Measurements from ENCODE around the gene IL4R. TPM values are rescaled to one million over a fixed set of nuclear protein-coding genes. Genes with fewer than 3 reads are reported as not detected.

IL4R gene
- total and polyA plus RNA-seq, 2 of the 13 experiments (the other 11 are each of a cell fraction or from before 2014, with no cell fraction given) = 15.9 to 49.6 TPM

- TF ChIP-seq, protein P1, sequence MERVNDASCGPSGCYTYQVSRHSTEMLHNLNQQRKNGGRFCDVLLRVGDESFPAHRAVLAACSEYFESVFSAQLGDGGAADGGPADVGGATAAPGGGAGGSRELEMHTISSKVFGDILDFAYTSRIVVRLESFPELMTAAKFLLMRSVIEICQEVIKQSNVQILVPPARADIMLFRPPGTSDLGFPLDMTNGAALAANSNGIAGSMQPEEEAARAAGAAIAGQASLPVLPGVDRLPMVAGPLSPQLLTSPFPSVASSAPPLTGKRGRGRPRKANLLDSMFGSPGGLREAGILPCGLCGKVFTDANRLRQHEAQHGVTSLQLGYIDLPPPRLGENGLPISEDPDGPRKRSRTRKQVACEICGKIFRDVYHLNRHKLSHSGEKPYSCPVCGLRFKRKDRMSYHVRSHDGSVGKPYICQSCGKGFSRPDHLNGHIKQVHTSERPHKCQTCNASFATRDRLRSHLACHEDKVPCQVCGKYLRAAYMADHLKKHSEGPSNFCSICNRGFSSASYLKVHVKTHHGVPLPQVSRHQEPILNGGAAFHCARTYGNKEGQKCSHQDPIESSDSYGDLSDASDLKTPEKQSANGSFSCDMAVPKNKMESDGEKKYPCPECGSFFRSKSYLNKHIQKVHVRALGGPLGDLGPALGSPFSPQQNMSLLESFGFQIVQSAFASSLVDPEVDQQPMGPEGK (CRISPR knock-in tag; IDR thresholded peaks at IDR 0.05) = peak; percentile 17; the same call in 1 of the 2 replicates
- TF ChIP-seq, protein P2, sequence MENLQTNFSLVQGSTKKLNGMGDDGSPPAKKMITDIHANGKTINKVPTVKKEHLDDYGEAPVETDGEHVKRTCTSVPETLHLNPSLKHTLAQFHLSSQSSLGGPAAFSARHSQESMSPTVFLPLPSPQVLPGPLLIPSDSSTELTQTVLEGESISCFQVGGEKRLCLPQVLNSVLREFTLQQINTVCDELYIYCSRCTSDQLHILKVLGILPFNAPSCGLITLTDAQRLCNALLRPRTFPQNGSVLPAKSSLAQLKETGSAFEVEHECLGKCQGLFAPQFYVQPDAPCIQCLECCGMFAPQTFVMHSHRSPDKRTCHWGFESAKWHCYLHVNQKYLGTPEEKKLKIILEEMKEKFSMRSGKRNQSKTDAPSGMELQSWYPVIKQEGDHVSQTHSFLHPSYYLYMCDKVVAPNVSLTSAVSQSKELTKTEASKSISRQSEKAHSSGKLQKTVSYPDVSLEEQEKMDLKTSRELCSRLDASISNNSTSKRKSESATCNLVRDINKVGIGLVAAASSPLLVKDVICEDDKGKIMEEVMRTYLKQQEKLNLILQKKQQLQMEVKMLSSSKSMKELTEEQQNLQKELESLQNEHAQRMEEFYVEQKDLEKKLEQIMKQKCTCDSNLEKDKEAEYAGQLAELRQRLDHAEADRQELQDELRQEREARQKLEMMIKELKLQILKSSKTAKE (CRISPR knock-in tag; IDR thresholded peaks at IDR 0.05; ENCODE audit: borderline replicate concordance) = no peak
- TF ChIP-seq, protein P3, sequence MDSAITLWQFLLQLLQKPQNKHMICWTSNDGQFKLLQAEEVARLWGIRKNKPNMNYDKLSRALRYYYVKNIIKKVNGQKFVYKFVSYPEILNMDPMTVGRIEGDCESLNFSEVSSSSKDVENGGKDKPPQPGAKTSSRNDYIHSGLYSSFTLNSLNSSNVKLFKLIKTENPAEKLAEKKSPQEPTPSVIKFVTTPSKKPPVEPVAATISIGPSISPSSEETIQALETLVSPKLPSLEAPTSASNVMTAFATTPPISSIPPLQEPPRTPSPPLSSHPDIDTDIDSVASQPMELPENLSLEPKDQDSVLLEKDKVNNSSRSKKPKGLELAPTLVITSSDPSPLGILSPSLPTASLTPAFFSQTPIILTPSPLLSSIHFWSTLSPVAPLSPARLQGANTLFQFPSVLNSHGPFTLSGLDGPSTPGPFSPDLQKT (CRISPR knock-in tag; IDR thresholded peaks at IDR 0.05; ENCODE audit: borderline replicate concordance) = no peak
- peak; percentile 71; the same call in 1 of the 2 replicates for TF ChIP-seq ZNF746 (CRISPR knock-in tag; IDR thresholded peaks at IDR 0.05)
- TF ChIP-seq LRRFIP1 (CRISPR knock-in tag; conservative IDR thresholded peaks at IDR 0.05) = no peak; the same call in 1 of the 2 replicates
- TF ChIP-seq, protein P4, sequence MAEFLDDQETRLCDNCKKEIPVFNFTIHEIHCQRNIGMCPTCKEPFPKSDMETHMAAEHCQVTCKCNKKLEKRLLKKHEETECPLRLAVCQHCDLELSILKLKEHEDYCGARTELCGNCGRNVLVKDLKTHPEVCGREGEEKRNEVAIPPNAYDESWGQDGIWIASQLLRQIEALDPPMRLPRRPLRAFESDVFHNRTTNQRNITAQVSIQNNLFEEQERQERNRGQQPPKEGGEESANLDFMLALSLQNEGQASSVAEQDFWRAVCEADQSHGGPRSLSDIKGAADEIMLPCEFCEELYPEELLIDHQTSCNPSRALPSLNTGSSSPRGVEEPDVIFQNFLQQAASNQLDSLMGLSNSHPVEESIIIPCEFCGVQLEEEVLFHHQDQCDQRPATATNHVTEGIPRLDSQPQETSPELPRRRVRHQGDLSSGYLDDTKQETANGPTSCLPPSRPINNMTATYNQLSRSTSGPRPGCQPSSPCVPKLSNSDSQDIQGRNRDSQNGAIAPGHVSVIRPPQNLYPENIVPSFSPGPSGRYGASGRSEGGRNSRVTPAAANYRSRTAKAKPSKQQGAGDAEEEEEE (CRISPR knock-in tag; IDR thresholded peaks at IDR 0.05; ENCODE audit: borderline replicate concordance) = no peak; the same call in 1 of the 2 replicates
- TF ChIP-seq ZNF749 (CRISPR knock-in tag; IDR thresholded peaks at IDR 0.05; ENCODE audit: borderline replicate concordance) = peak; percentile 78
- TF ChIP-seq ZNF790 (CRISPR knock-in tag; IDR thresholded peaks at IDR 0.05; ENCODE audit: borderline replicate concordance) = 0 out of 2 replicates have a peak, but pooled peaks have one; percentile 22
- peak; percentile 92 for TF ChIP-seq ZNF605 (CRISPR knock-in tag; IDR thresholded peaks at IDR 0.05)
- TF ChIP-seq PAX8 (CRISPR knock-in tag; IDR thresholded peaks at IDR 0.05; ENCODE audit: borderline replicate concordance) = no peak; the same call in 1 of the 2 replicates
- TF ChIP-seq ZNF275 (CRISPR knock-in tag; IDR thresholded peaks at IDR 0.05; ENCODE audit: borderline replicate concordance) = peak; percentile 69
Observed at GRCh38 chr16:27268376-27269299, 45.1 kb upstream of the IL4R start, which contains the start of gene NSMCE1 (continued).

Data from HepG2 (cell line).